PC-9 (cell line): ENCODE measurements around the gene PITRM1.

Experiments
- CTCF ChIP-seq: fragments of 200-600 bp; sonication (generic); conservative IDR thresholded peaks from 2 replicates; pipeline ENCODE4 v1.6.1; 2017; ENCODE audit warnings: mixed run types, antibody characterized with exemption, mild to moderate bottlenecking, moderate library complexity
- EZH2 ChIP-seq: fragments of 200-600 bp; sonication (generic); IDR thresholded peaks from 2 replicates; pipeline ENCODE4 v1.8.0; 2017; ENCODE audit warnings: antibody characterized with exemption, low read depth

- no peak for TF ChIP-seq EZH2
- no peak for TF ChIP-seq CTCF
Measured at GRCh38 chr10:3127921-3128320, 44.7 kb downstream of the PITRM1 start.
